ENCODE data around the gene ZNF280A.
"Not testable (repeated sequence)": the region's sequence is repeated elsewhere in the genome, so short reads cannot be mapped to it uniquely, and the experiment has no call there.

ZNF280A gene

DNA sequence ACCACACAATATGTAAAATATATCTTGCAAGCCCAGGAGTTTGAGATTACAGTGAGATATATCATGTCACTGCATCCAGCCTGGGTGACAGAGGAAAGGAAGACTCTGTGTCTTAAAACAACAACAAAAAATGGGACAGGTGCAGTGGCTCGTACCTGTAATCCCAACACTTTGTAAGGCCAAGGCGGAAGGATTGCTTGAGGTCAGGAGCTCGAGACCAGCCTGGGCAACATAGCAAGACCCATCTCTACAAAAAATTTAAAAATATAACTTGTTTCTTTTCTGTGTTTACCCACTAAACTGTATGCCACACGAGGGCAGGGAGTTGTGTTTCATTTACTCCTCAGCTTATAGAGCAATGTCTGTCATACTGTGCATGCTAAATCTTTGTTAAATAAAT is 3.1 kb downstream of the ZNF280A start:
- no peak overlapping the region for H3K4me3 ChIP-seq (ENCODE audit: low read depth, low read length)
- in situ Hi-C loops (cut with HindIII; ENCODE audit: low sequenced_read_pairs) = no loop called here
- no peak for DNase-seq (ENCODE audit: low read depth)
- TF ChIP-seq, protein P1, sequence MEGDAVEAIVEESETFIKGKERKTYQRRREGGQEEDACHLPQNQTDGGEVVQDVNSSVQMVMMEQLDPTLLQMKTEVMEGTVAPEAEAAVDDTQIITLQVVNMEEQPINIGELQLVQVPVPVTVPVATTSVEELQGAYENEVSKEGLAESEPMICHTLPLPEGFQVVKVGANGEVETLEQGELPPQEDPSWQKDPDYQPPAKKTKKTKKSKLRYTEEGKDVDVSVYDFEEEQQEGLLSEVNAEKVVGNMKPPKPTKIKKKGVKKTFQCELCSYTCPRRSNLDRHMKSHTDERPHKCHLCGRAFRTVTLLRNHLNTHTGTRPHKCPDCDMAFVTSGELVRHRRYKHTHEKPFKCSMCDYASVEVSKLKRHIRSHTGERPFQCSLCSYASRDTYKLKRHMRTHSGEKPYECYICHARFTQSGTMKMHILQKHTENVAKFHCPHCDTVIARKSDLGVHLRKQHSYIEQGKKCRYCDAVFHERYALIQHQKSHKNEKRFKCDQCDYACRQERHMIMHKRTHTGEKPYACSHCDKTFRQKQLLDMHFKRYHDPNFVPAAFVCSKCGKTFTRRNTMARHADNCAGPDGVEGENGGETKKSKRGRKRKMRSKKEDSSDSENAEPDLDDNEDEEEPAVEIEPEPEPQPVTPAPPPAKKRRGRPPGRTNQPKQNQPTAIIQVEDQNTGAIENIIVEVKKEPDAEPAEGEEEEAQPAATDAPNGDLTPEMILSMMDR (IDR thresholded peaks at IDR 0.05; ENCODE audit: low read depth, low read length, missing control alignments) = no peak

DNA sequence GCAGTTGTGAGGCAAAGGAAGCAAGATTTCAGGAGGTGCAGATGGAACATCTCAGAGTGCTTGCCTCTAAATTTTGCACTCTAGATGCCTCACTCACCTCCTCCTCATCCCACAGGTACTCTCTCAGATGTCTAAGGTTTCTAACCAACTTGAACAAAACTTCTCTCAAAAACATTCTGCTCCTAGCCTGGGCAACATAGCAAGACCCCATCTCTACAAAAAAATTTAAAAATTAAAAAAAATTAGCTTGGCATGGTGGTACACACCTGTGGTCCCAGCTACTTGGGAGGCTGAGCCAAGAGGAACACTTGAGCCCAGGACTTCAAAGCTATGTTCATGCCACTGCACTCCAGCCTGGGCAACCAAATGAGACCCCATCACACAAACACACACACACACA is 4.2 kb downstream of the ZNF280A start:
- no peak overlapping the region for H3K4me3 ChIP-seq (ENCODE audit: low read depth, low read length)
- TF ChIP-seq, protein P1 (IDR thresholded peaks at IDR 0.05; ENCODE audit: low read depth, low read length, missing control alignments) = no peak
- no peak for DNase-seq (ENCODE audit: low read depth)
- in situ Hi-C loops (cut with HindIII; ENCODE audit: low sequenced_read_pairs) = no loop called here

DNA sequence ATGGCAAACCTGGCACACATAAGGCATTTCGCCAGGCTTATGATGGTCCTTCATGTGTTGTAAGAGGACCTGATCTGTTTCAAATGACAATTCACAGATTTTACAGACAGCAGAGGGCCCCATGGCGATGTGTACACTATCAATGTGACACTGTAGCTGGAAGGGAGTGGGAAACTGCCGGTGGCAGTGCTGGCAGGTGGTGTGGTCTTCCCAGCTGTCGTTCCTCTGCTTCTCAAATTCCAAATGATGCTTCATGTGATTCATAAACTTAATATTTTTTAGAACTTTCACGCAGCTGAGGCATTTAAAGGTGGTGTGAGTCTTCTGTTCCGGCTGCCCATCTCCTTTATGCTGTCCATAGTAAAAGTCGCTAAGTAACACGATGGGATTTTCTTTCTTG is 5.6 kb downstream of the ZNF280A start:
- in situ Hi-C loops (cut with HindIII; ENCODE audit: low sequenced_read_pairs) = not testable (repeated sequence)

GRCh38 chr22:22513619-22514018 is 6.5 kb downstream of the ZNF280A start:
- TF ChIP-seq, protein P1 (IDR thresholded peaks at IDR 0.05; ENCODE audit: low read depth, low read length, missing control alignments) = no peak
- H3K4me3 ChIP-seq (ENCODE audit: low read depth, low read length) = no peak overlapping the region
- no peak for DNase-seq (ENCODE audit: low read depth)
- in situ Hi-C loops (cut with HindIII; ENCODE audit: low sequenced_read_pairs) = no loop called here

More for the DNA sequence above, 5.6 kb downstream of the ZNF280A start:
- not testable (repeated sequence) for DNase-seq (ENCODE audit: low read depth); H3K4me3 ChIP-seq (ENCODE audit: low read depth, low read length)

DNA sequence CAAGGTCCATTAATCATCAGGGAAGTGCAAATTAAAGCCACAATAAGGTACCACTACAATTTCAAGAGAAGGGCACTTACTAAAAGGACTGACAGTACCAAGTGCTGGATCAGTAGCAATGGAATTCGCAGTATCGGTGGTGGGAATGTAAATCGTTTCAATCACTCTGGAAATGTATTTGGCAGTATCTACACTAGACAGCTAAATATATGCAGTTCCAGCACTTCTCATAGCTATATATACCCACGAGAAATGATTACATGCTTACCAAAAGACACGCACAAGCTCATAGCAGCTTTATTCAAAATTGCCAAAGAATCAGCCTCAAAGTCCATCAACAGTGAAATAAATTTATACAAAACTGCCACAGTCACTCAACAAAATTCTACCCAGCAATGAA is 7.1 kb downstream of the ZNF280A start:
- TF ChIP-seq, protein P1 (IDR thresholded peaks at IDR 0.05; ENCODE audit: low read depth, low read length, missing control alignments) = no peak
- H3K4me3 ChIP-seq (ENCODE audit: low read depth, low read length) = no peak overlapping the region
- no peak for DNase-seq (ENCODE audit: low read depth)
- in situ Hi-C loops (cut with HindIII; ENCODE audit: low sequenced_read_pairs) = no loop called here

GRCh38 chr22:22510833-22511232 is 9.2 kb downstream of the ZNF280A start:
- DNase-seq (ENCODE audit: low read depth); in situ Hi-C loops (cut with HindIII; ENCODE audit: low sequenced_read_pairs); H3K4me3 ChIP-seq (ENCODE audit: low read depth, low read length): not testable (repeated sequence)

GRCh38 chr22:22509912-22510311 is 10.2 kb downstream of the ZNF280A start:
- DNase-seq (ENCODE audit: low read depth); in situ Hi-C loops (cut with HindIII; ENCODE audit: low sequenced_read_pairs); H3K4me3 ChIP-seq (ENCODE audit: low read depth, low read length): not testable (repeated sequence)

DNA sequence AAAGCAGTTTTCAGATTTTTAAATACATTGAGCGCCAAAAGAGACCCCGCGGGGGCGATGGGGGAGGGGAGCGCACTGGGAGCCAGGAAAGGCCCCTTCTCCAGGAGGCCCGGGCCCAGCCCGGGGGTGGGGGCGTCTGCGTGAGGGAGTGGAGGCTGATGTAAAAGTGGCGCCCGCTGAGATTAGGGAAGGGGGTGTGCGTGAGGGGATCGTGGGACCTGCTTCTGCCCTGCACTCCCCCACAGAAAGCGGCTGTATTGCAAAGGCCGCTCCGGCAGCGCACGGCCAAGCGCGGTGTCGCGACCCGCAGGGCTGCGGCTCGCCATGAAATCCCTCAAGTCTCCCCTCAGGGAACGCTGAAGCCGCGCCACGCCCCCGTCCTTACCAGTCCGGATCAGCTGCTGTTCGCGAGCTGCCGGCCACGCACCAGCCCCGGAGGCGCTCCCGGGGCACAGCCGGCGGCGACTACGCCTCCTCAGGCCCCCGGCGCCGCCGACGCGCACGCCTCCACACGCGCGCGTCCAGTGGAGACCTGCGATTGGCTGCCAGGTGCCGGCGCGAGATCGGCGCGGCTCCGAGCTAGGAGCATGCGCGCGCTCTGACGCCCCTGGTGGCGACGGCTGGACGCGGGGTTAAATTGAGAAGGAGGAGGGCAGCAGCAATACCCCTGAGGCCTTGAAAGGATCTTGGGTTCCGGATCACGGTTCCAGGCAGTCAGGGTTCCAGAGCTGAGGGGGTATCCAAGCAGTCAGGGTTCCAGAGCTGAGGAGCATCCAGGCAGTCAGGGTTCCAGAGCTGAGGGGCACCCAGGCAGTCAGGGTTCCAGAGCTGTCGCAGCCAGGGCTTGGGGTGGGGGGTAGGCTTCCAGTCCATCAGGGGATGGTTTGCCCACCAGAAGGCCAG is 11.5 kb downstream of the ZNF280A start, which contains the start of gene ZNF280B:
Gene ZNF280B (minus strand): TSS at position 469 of the 903 bp plus-strand sequence. CDS start 19,344 bp downstream, outside the sequence.
- peak within 1 kb of the TSS; percentile 83 for H3K4me3 ChIP-seq (ENCODE audit: low read depth, low read length)
- in situ Hi-C loops (cut with HindIII; ENCODE audit: low sequenced_read_pairs) = no loop called here
- TF ChIP-seq, protein P1 (IDR thresholded peaks at IDR 0.05; ENCODE audit: low read depth, low read length, missing control alignments) = peak; percentile 82
- peak; percentile 48 for DNase-seq (ENCODE audit: low read depth)
